Neural progenitor cell (in vitro differentiated cells): ENCODE measurements around the gene AGXT.

ENCODE experiments used
- EZH2 ChIP-seq: fragments of 200-600 bp; sonication (generic); IDR thresholded peaks from 2 replicates; pipeline ENCODE4 v1.6.1; 2017; ENCODE audit warnings: antibody characterized with exemption, mild to moderate bottlenecking, moderate library complexity
- TF ChIP-seq, protein P1 (sequence below): fragments of 200-600 bp; sonication (generic); IDR thresholded peaks from 2 replicates; pipeline ENCODE4 v1.5.1; 2017; ENCODE audit warnings: antibody characterized with exemption, mild to moderate bottlenecking

DNA sequence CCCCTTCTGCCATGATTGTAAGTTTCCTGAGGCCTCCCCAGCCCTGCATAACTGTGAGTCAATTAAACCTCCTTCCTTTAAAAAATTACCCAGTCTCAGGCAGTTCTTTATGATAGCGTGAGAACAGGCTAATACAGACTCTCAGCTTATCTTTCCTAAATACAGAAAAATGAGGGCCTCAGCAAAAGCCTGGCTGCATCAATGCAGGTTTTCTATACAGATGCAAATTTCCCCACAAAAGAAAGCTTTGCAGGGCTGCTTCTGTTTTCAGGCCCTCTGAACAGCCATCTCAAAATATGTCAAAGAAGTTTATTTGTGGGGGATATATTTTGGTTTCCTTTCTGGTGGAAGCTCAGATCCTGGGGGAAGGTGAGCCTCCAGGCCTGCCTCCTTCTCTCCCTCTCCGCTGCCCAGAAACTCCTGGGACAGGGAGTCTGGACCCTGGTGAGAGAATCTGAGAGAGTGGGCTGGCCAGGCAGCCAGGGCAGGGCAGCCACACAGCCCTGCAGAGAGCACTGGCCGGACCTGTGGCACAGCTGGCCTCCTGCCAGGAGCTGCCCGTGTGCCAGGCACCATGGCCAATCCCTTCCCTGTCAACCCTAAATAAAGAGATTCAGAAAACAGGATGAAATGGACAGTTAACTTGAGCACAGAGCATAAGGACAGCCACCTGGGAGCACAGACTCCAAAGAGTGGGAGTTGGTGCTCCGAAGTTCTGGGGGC, 21.6 kb upstream of the AGXT start:
- TF ChIP-seq, protein P1, sequence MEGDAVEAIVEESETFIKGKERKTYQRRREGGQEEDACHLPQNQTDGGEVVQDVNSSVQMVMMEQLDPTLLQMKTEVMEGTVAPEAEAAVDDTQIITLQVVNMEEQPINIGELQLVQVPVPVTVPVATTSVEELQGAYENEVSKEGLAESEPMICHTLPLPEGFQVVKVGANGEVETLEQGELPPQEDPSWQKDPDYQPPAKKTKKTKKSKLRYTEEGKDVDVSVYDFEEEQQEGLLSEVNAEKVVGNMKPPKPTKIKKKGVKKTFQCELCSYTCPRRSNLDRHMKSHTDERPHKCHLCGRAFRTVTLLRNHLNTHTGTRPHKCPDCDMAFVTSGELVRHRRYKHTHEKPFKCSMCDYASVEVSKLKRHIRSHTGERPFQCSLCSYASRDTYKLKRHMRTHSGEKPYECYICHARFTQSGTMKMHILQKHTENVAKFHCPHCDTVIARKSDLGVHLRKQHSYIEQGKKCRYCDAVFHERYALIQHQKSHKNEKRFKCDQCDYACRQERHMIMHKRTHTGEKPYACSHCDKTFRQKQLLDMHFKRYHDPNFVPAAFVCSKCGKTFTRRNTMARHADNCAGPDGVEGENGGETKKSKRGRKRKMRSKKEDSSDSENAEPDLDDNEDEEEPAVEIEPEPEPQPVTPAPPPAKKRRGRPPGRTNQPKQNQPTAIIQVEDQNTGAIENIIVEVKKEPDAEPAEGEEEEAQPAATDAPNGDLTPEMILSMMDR = no peak
- TF ChIP-seq EZH2 = no peak
